Left lung (tissue), 10 donors: ENCODE results near the gene HSBP1L1. TPM values are rescaled to one million over a fixed set of nuclear protein-coding genes. Genes with fewer than 3 reads are reported as not detected.

Experiments used
- ATAC-seq: fragments of 200-7000 bp; cut with Tn5 transposase; one replicate; pipeline ENCODE4 v1.9.1; 2020; ENCODE audit warnings: moderate library complexity
- DNase-seq, 4 donors: peaks; one replicate each; pipeline ENCODE4 v3.0.0-alpha.2; 2013 to 2020
- H3K27ac ChIP-seq, 2 donors: fragments of 200-600 bp; sonication (generic) in 1 of 2; one replicate each; pipeline versions ENCODE4 v1.5.0 to v1.8.0; 2020 to 2021
- H3K27me3 ChIP-seq, 2 donors: fragments of 200-600 bp; sonication (generic) in 1 of 2; one replicate each; pipeline versions ENCODE4 v1.5.0 to v1.8.0; 2020 to 2021
- H3K36me3 ChIP-seq, 2 donors: fragments of 200-600 bp; sonication (generic) in 1 of 2; one replicate each; pipeline versions ENCODE4 v1.5.0 to v1.8.0; 2020 to 2021
- H3K4me1 ChIP-seq, 2 donors: fragments of 200-600 bp; one replicate each; pipeline ENCODE4 v1.8.0; 2021
- H3K4me3 ChIP-seq, 2 donors: fragments of 200-600 bp; sonication (generic) in 1 of 2; one replicate each; pipeline versions ENCODE4 v1.5.0 to v1.8.0; 2020 to 2021; ENCODE audit warnings: mild to moderate bottlenecking in 1 of 2
- H3K9me3 ChIP-seq, 2 donors: fragments of 200-600 bp; sonication (generic) in 1 of 2; one replicate each; pipeline versions ENCODE4 v1.5.0 to v1.8.0; 2020 to 2021
- CTCF ChIP-seq, 2 donors: fragments of 200-600 bp; sonication (generic) in 1 of 2; IDR thresholded peaks; one replicate each; pipeline versions ENCODE4 v1.5.0 to v1.8.0; 2021; ENCODE audit warnings: antibody characterized with exemption in 2 of 2
- intact Hi-C, 2 donors: fragments of 100-400 bp; cut with DNase I; formaldehyde crosslinking; loops; one replicate each; pipeline versions ENCODE4 v1.11.2 to v1.14.2; 2022
- polyA plus RNA-seq, 6 donors: library from polyadenylated mRNA; unstranded; fragments of 120-200 nt; gene quantifications; one replicate each; pipeline ENCODE4 v1.2.1, GENCODE V29; 2013; ENCODE audit not compliant: insufficient read length in 6 of 6
- total RNA-seq, 2 donors: library from RNA; stranded (reverse); fragmentation: NEBNext Ultra II Directional; extraction: Animal tissue kit (Norgen Biotek cat#: 25700); gene quantifications; one replicate each; pipeline ENCODE4 v1.2.1, GENCODE V29; 2021
- donor health status: DM: no; HTN: yes; CAD: no.
- donor health status: DM: no; HTN: no; CAD: no.

The HSBP1L1 gene
- total and polyA plus RNA-seq, 8 donors = 21.7 to 38.5 (median 26.5) TPM

DNA sequence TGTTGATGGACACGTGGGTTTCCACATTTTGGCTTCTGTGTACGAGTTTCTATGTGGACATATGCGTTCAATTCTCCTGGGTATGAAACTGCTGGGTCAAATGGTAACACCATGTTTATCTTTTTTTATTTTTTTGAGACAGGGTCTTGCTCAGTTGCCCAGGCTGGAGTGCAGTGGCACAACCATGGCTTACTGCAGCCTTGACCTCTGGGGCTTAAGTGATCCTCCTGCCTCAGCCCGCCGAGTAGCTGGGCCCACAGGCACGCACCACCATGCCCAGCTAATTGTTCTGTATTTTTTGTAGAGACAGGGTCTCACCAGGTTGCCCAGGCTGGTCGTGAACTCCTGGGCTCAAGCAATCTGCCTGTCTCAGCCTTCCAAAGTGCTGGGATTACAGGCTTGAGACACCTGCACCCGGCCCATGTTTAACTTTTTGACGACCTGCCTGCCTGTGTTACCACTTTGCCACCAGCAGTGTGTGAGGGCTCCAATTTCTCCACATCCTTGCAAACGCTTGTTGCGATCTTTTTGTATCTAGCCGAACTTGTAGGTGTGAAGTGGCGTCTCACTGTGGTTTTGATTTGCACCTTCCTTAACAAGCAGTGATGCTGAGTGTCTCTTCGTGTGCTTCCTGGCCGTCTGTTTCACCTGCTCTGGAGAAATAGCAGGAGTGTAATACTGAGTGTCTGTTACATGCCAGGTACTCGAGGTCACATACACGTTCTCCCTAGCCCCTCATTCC lies 6.9 kb downstream of the HSBP1L1 start:
- intact Hi-C loops = no loop called here
- Histone ChIP-seq H3K4me1 (no peaks in the 10 kb centered on the region), H3K27me3 (no peaks in the 10 kb centered on the region), H3K9me3 (no peaks in the 10 kb centered on the region), H3K36me3 (peaks cover 0 to 69% of the 10 kb centered on the region in 2 donors), H3K27ac (no peak overlapping the region), H3K4me3 (no peak overlapping the region)
- no peak for DNase-seq
- ATAC-seq = no peak
- no peak for TF ChIP-seq CTCF (IDR thresholded peaks at IDR 0.05)

DNA sequence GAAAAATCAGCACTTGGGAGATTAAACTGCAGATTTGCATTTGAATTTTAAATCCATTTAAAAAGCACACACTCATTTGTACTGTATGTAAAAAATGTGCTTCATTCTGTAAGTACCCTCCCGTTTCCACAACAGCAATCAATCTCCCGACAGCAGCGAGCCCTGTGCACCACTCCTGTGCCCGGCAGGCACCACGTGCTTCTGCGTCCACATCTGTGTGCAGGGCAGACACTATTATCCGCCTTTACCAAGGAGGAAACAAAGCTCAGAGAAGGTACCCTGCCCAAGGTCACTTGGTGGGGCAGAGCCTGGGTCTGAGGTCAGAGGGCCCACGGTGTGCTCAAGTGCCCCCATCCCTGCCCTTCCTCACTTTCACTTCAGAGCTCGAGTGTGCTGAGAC lies 7.5 kb downstream of the HSBP1L1 start:
- DNase-seq = no peak
- H3K36me3 ChIP-seq = peaks cover 0 to 75% of the 10 kb centered on the region in 2 donors
- intact Hi-C loops = no loop called here
- H3K9me3 ChIP-seq = no peaks in the 10 kb centered on the region
- no peak overlapping the region for H3K27ac ChIP-seq
- H3K4me3 ChIP-seq = no peak overlapping the region
- no peaks in the 10 kb centered on the region for H3K4me1 ChIP-seq
- no peak for TF ChIP-seq CTCF (IDR thresholded peaks at IDR 0.05)
- no peak for ATAC-seq
- no peaks in the 10 kb centered on the region for H3K27me3 ChIP-seq

DNA sequence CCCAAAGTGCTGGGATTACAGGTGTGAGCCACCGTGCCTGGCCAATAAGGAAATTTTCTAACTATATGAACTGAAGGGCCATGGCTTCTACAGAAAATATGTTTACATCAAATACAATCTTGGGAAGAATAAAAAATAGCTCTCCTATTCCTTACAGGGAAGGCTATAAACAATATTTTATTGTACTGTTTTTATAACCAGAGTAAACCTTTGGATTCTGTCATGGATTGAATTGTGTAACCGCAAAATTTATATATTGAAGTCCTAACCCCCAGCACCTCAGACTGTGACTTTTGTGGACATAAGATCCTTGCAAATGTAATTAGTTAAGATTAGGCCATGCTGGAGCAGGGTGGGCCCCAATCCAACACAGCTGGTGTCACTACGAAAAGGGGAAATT lies 8.3 kb downstream of the HSBP1L1 start:
- H3K27me3 ChIP-seq = no peaks in the 10 kb centered on the region
- ATAC-seq (no peak), DNase-seq (no peak)
- no peak overlapping the region for H3K4me3 ChIP-seq
- no peaks in the 10 kb centered on the region for H3K9me3 ChIP-seq
- no peaks in the 10 kb centered on the region for H3K4me1 ChIP-seq
- H3K27ac ChIP-seq = no peak overlapping the region
- TF ChIP-seq CTCF (IDR thresholded peaks at IDR 0.05) = no peak
- intact Hi-C loops = no loop called here
- H3K36me3 ChIP-seq = peaks cover 0 to 75% of the 10 kb centered on the region in 2 donors

- Histone ChIP-seq H3K9me3 (no peaks in the 10 kb centered on the region), H3K4me3 (no peak overlapping the region), H3K36me3 (peaks cover 0 to 81% of the 10 kb centered on the region in 2 donors), H3K27ac (no peak overlapping the region), H3K27me3 (no peaks in the 10 kb centered on the region), H3K4me1 (no peaks in the 10 kb centered on the region)
- ATAC-seq (no peak), DNase-seq (no peak)
- no peak for TF ChIP-seq CTCF (IDR thresholded peaks at IDR 0.05)
- intact Hi-C loops = no loop called here
Measured at GRCh38 chr18:79973517-79973916, 9.1 kb downstream of the HSBP1L1 start.

DNA sequence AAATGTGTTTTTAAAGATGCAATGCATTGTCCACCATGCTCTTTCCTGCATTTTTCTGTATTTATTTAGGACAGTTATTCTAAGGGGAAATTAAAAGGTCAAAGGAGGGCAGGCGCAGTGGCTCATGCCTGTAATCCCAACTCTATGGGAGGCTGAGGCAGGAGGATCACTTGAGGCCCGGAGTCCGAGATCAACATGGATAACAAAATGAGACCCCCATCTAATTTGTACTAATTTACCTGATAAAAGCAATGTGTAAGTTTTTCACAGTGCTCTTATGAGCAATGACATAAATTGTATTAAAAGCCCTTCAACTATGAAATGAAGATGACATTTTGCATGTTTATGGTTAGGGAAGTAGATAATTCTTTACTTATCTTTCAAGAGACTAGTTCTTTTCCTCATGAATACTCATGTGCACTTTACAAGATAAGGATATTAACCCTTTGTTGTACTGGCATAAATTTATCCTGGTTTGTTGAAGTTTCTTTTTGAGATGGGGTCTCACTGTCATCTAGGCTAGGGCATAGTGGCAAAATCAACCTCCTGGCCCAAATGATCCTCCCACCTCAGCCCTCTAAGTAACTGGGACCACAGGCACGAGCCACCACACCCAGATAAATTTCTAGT lies 9.7 kb downstream of the HSBP1L1 start:
- Histone ChIP-seq H3K9me3 (no peaks in the 10 kb centered on the region), H3K36me3 (peaks cover 0 to 87% of the 10 kb centered on the region in 2 donors), H3K4me3 (no peak overlapping the region), H3K27me3 (no peaks in the 10 kb centered on the region), H3K4me1 (no peaks in the 10 kb centered on the region), H3K27ac (no peak overlapping the region)
- no peak for TF ChIP-seq CTCF (IDR thresholded peaks at IDR 0.05)
- ATAC-seq (no peak), DNase-seq (no peak)
- intact Hi-C loops = no loop called here
